ENCODE results near the gene NAV1.
A peak's percentile ranks its signal among the peaks of the same experiment; 100 is the strongest.
"Not testable (repeated sequence)": the region's sequence is repeated elsewhere in the genome, so short reads cannot be mapped to it uniquely, and the experiment has no call there.

NAV1 gene

DNA sequence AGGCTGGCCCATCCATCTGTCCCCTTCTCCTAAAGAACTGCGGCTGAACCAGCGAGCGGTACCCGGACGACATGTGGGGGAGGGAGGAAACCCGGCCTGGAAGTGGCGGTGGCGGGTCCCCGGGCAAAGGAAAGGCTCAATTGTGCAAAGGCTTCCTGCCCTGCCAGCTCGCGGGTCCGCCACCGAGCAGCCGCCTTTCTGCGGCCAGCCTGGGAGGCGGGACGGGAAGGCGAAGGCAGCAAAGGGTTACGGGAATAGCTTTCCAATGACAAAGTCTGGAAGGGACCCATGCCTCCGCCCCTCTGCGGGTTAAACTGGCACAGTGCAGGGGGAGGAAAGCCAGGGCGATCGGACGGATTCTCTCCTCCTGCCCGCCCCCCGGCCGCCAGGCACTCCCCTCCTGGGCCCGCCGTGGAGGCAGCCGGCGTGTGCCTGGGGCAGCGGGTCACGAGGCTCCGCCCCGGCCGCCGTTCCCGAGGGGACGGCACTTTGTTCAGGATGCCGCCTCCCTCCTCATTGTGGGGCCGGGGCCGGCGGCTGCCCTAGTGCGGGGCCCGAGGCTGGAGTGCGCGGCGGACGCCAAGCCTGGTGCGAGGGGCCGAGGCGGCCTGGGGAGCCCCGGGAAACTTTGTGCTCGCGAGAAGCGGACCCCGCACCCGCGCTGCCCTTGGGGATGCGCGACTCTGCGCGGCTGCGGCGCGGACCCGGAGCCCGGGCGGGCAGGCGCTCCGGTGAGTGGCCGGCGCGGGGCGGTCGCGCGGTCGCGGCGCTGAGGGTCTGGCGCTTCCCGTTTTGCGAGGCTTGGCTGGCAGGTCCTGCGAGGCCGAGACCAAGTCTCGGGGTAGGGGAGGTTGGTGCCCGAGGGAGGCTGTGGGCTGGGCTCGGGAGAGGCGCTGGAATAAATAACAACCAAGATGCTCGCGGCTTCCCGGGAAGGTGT, at the start of gene NAV1:
Gene NAV1 (plus strand): TSS at position 516 of the 940 bp plus-strand sequence. CDS start 83,758 bp downstream, outside the sequence.
- peak; percentile 83 for DNase-seq (ENCODE audit: low spot score)

GRCh38 chr1:201489643-201490261, 49.2 kb upstream of the NAV1 start:
- DNase-seq (ENCODE audit: low spot score) = no peak

GRCh38 chr1:201490708-201491131, 48.2 kb upstream of the NAV1 start:
- DNase-seq (ENCODE audit: low spot score) = no peak

DNA sequence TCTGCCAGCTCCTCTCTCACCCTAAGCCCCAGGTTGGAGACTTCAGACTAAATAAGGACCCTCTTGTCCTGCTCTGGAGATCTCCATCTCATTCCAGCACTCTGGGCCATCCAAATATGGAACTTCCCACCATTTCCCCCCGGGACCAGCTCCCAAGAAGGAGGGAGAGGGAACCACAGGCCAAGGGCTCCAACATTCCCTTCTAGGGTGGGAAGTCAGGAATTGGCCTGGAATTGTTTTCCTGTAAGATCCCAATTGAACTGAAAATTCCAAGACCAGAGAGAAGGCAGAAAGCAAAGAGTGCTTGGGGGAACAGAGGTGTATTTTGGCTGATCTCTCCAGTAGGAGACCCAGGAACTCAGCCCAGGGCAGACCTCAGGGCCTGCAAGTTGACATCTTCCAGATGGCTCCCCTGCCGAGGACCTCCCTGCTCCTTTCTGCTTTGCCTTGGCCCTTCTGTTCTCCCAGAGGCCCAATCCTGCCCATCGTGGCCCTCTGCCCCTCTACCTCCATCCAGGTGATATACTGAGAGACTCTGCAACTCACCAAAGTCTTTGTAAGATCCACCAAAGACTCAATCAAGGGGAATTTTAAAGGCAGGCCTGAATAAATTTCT, 46.9 kb upstream of the NAV1 start:
- no peak for DNase-seq (ENCODE audit: low spot score)

GRCh38 chr1:201493026-201493656, 45.8 kb upstream of the NAV1 start:
- not testable (repeated sequence) for DNase-seq (ENCODE audit: low spot score)

GRCh38 chr1:201493757-201494617, 44.9 kb upstream of the NAV1 start:
- DNase-seq (ENCODE audit: low spot score) = no peak

GRCh38 chr1:201495551-201496295, 43.2 kb upstream of the NAV1 start:
- DNase-seq (ENCODE audit: low spot score) = no peak

DNA sequence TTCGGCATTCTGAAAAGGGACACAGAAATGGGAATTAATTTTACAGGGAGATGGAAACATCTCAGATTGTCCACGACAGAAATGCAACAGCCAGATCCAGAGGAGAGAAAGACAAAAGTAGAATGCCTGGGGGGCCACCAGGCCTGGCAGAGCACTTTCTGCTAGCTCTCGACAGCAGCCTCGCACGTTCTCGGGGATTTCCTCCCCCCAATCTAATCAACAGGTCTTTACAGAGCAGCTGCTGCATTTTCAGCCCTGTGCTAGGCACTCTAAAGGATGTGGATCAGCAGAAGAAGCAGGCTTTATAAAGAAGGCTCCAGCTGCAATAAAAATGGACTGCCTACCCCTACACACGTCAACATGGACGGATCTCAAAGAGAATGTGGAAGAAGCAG, 42.6 kb upstream of the NAV1 start:
- DNase-seq (ENCODE audit: low spot score) = no peak

GRCh38 chr1:201497935-201498509, 40.9 kb upstream of the NAV1 start:
- no peak for DNase-seq (ENCODE audit: low spot score)

DNA sequence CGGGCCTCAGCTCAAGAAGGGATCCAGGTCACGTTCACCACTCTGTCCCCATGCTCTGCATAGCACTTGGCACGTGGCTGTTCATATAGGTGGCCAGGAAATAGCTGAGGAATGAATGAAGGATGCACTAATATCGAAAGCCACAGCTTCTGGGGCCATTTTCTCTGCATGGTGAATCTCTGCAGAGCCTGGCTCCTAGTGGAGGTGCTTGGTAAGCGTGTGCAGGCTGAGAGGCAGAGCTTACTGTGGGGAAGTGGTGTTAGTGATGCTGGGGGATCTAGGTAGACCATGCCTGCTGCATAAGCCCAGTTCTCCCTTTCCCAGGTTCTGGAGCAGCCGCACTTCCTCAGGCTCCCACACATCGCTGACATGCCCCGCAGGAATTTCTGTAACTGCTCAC, 40.3 kb upstream of the NAV1 start:
- no peak for DNase-seq (ENCODE audit: low spot score)

GRCh38 chr1:201499191-201499590, 39.7 kb upstream of the NAV1 start:
- DNase-seq (ENCODE audit: low spot score) = no peak

- DNase-seq (ENCODE audit: low spot score) = no peak
Observed at GRCh38 chr1:201499795-201500669, 38.9 kb upstream of the NAV1 start.

- no peak for DNase-seq (ENCODE audit: low spot score)
Observed at GRCh38 chr1:201500670-201501120, 38.2 kb upstream of the NAV1 start.

DNA sequence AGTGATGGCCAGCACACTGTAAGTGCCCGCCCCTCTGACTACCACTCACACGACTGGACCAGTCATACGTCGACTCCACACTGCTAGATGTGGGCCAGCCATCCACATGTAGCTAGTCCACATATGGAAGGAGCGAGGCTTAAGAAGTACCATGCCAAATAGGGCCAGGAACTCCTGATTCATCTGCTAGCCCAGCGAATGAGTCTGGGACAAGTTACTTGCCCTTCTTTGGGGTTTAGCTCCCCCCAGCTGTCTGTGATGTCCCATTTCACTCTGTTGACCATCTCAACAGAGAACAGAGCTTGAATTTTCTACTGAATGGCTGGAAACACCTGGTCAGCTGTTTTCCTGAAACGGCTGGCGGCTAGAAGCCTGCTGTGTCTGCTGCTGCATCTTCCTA, 37.8 kb upstream of the NAV1 start:
- no peak for DNase-seq (ENCODE audit: low spot score)

- no peak for DNase-seq (ENCODE audit: low spot score)
Observed at GRCh38 chr1:201501812-201502510, 37.0 kb upstream of the NAV1 start.

- no peak for DNase-seq (ENCODE audit: low spot score)
Observed at GRCh38 chr1:201502511-201502857, 36.4 kb upstream of the NAV1 start.

DNA sequence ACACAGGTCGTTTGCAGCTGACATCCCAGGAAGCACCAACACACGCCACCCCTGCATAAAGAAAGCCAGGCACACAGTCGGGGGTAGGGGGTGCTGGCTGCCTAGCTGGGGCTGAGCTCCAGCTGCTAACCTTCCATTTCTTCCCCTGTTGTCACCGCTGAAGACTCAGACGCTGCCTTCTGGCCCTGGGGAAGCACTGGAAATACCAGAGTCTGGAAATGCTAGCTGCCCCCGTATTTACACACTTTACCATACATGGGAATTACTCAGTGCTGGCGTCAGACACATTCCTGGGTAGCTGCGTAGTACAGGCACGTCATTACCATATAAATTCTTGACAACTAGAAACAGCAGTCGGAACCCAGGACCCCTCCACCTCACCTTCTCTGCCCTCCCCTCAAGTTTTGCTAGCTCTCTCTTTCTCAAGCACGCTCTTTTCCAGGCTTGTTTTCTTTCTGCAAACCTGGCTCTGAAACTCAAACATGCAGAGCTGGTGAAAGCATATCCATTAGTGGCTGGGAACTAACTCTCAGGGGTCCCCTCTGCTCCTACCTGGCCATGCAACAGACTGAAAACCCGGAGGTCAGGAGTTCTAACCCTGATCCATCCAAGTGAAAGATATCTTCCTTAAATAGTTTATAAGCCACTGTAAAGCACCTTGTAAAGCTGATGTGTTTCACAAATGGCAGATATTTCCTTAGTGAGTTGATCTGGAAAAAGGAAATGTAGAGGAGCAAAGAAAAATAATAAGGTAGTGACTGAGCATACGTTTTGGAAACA, 35.3 kb upstream of the NAV1 start:
- DNase-seq (ENCODE audit: low spot score) = no peak

GRCh38 chr1:201504179-201504631, 34.7 kb upstream of the NAV1 start:
- DNase-seq (ENCODE audit: low spot score) = no peak
